ENCODE results near the gene C16orf46.

C16orf46 gene

DNA sequence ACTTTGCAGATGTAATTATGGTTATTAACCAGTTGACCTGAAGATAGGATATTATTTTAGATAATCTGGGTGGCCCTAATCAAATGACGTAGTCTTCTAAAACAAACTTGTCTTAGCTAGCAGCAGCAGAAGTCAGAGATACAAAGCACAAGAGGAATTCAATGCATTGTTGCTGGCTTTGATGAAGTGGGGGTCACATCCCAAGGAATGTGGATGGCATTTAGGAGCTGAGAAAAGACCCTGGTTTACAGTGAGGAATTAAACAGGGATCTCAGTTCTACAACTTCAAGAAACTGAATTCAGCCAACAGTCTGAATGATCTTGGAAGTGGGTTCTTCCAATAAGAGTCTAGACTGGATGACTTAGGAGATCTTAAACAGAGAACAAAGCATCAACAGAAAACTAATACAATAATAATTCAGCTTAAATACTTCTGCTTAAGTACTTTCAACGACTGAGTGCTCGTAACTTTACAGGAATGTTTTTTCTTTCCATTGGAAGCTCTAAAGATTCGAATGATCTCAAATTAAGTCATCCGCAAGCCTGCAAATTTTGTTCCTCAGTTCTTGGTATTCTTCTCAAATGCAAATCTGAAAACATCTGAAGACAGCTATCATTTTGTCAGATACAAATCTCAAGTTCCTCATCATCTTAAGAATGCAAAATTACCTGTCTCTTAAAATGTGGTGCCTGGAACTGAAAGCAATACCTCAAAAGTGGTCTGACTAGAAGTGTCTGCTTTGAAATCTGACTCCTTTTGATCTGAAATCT, 3.3 kb downstream of the C16orf46 start:
- no peak for DNase-seq

- no peak for DNase-seq
Measured at GRCh38 chr16:81071805-81072204, 5.2 kb downstream of the C16orf46 start.

DNA sequence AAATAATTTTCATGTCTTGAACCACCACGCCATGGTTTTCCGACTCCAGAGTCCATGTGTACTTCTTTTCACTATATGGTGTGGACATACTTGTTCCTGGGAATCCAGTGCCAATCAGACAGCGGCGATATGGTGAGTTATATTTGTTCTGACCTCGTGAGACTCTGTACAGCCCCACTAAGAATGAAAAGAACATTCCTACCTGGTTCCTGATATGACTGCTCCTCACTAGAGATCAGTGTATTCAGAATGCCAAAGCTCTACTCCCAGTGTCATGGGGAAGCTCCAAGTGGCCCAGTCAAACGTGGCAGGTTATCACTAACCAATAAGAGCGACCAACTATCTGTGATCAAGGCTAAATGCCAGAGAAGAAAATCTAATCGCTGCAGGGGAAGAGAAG, 6.1 kb downstream of the C16orf46 start:
- no peak for DNase-seq

- no peak for DNase-seq
Measured at GRCh38 chr16:81069063-81069462, 8.0 kb downstream of the C16orf46 start.

GRCh38 chr16:81067166-81067565, 9.9 kb downstream of the C16orf46 start:
- no peak for DNase-seq

GRCh38 chr16:81066681-81067080, 10.4 kb downstream of the C16orf46 start:
- no peak for DNase-seq

DNA sequence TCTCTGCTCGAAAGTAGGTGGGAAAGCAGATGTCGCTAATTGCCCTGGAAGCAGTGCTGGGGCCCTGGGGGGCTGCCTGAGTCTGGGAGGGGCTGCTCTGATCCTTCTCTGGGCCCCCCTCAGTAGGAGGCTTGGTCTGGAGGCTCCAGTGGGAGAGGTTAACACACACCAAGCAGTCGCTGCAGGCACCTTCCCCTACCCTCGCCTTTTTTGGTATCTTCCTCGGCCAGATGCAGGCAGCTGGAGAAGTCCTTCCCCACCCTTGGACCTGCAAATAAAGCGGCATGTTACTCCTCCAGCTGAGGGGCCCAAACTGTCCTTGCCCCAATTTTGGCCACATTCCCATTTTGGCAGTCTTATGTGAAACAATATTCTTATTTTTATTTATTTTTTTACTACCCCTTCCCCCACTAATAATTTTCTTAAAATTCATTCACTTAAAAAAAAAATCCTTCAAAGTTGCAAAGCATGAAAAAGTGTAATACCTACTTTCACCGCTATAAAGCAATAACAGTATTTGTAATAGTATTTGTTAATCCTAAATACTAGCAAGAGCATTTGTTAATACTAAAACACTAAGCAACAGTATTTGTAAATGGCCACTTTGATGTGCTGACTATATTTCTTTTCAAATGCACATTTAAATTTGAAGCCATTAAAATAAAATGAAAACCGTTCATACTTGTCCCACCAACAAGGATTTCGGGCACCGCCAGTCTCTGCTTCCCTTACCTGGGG, 15.0 kb downstream of the C16orf46 start:
- DNase-seq, result no peak

GRCh38 chr16:81061307-81061640, 15.8 kb downstream of the C16orf46 start:
- no peak for DNase-seq

DNA sequence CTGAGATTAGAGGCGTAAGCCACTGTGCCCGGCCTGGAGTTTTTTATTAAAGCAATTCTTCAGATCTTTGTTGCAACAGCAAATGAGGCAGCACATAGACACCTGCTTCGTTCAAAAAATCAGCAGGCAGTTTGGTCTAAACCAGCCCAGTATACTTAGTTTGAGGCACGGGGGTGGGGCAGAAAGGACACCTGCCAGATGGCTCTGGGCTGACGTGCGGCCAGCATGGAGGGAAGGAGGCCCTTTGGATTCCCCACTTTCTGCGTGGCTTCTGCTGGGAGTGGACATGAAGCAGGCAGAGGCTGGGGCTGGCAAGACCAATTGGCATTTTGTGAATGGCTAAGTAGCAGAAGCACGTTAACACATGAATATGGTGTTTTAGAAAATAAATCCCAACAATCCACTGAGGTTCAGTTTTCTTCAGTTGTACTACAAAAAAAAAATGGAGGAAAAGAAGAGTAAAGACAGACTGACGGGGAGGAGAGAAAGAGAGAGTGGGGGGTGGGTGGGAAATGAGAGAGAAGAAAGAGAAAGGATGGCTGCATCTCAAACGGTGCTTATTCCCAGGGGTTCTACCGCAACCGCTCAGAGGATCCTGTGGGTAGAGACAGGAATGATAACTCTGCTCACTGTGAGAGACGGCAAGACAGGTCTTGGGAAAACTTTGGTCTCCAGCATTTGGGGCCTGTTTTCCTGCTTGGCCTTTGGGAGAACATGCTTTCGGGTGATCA, 16.3 kb downstream of the C16orf46 start:
- DNase-seq, result no peak

DNA sequence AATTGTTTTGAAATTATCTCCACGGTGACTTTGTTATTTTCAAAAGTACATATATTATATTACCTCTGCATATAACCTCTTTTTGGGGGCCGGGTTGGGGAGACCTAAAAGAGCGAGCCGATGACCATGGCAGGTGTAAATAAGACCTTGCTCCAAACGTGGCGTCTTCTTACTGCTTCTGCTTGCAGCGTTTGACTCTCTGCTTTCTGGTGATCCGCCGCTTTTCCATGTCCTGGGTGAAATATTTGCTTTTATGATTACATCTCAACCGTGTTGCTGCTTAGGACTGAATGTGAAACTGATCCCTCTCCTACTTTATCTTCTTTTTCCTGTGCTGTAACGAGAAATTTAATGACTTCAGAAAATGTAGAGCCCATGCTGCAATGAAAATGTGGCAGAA, 23.3 kb downstream of the C16orf46 start:
- no peak for DNase-seq

- no peak for DNase-seq
Measured at GRCh38 chr16:81042821-81043220, 34.2 kb downstream of the C16orf46 start.

DNA sequence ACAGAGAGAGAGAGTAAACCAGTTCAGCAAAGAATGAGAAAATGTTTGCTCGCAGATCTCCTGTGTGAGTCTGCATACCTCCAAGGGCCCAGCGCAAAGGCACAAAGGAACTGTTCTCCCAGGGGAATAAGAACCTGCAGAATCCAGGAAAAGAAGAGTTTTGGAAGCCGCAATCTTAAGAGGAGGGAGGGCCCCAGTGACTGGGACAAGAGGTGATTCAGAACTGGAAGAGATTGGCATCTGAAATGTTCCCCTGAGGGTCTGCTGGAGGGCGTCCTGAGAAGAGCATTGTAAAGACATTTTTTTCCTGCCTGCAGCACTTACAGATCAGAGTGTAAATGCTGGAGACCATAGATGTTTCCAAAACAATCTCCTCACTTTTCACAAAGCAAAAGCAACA, 35.3 kb downstream of the C16orf46 start:
- no peak for DNase-seq

GRCh38 chr16:81040842-81041241, 36.2 kb downstream of the C16orf46 start:
- DNase-seq, result no peak

DNA sequence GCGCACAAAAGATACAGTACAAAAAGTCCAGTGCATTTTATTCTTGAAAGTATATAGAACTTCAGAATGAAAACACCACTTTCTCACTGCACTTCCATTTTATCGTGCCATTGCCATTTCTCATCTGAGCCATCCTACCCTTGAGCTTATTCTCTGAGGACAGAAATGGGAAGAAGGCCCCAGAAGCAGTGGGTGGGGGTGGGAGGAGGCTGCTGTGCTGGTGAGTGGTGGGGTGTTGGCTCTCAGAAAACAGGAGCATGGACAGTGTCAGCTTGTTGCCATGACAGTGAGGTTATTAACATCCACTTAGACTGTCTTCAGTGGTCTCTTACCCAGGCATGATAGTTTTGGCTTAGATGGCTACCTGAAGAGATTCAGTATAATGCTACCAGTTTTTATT, 36.9 kb downstream of the C16orf46 start:
- no peak for DNase-seq

GRCh38 chr16:81036751-81037350, 40.2 kb downstream of the C16orf46 start:
- DNase-seq, result no peak

DNA sequence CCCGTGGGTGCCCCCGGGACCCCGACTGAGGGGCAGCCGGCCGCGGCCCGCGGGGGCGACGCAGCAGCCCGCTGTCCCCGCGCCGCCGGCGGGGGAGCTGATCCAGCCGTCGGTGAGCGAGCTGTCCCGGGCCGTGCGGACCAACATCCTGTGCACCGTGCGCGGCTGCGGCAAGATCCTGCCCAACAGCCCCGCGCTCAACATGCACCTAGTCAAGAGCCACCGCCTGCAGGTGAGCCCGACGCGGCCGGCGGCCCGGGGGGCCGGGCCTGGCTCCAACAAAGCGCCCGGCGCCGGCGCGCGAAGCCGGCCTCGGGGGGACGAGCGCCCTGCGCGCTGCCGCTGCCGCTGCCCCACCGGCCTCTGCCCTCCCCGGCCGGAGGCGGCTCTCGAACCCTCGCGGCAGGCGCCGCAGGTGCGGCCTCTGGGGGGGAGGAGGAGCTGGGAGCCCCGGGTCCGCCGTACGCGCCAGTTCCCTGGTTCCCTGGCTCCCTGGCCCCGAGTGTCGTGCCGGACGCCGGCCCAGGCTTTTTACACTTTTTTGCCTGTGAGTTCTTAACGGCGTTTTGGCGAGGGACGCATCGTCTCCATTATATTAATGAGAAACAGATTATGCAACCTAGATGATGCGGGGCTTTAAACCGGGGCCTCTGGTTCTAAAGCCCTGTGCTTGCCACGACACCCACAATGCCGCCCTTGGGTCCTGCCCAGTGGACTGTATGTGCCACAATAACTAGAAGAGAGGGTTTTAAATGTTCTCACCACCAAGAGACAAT, 40.9 kb downstream of the C16orf46 start:
- peak; percentile 54 for DNase-seq

GRCh38 chr16:81035398-81035974, 41.6 kb downstream of the C16orf46 start, which contains the start of gene ATMIN:
ATMIN (plus strand) TSS chr16:81035842; CDS start chr16:81035871, 29 bp downstream.
- DNase-seq, result peak; percentile 90

GRCh38 chr16:81029930-81030604, 47.0 kb downstream of the C16orf46 start:
- DNase-seq, result no peak

- DNase-seq, result no peak
Measured at GRCh38 chr16:81026429-81026828, 50.6 kb downstream of the C16orf46 start.

GRCh38 chr16:81018496-81018895, 58.5 kb downstream of the C16orf46 start:
- DNase-seq, result no peak

GRCh38 chr16:81014672-81015071, 62.4 kb downstream of the C16orf46 start:
- no peak for DNase-seq

DNA sequence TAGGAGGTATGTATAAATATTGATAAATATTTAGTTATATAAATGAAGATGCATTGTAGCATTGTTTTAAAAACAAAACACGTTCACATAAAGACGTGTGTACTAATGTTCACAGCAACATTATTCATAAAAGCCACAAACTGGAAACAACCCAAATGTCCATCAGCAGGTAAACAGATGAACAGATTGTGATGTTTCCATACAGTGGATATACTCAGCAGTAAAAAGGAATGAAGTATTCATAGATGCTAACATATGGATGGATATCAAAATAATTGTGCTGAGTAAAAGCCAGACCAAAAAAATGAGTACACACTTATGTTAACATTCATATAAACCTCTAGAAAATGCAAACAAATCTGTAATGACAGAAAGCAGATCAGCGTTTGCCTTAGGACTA, 64.1 kb downstream of the C16orf46 start:
- DNase-seq, result no peak

Data from activated naive CD4-positive, alpha-beta T cell treated with anti-CD3 and anti-CD28 coated beads, Interleukin-2, amount 50 U/mL, for 16 hours (primary cell).